ENCODE data around the gene ARID5B.

The ARID5B gene

GRCh38 chr10:61958805-61959204 is 57.3 kb downstream of the ARID5B start:
- no peak for TF ChIP-seq JUND (IDR thresholded peaks at IDR 0.05; ENCODE audit: low read depth)
- in situ Hi-C loops (cut with HindIII; ENCODE audit: low pct_unique_long_range_greater_than_20kb, low sequenced_read_pairs) = no loop called here

GRCh38 chr10:61959814-61960213 is 58.3 kb downstream of the ARID5B start:
- no peak for DNase-seq (ENCODE audit: low read depth in 1 of 2, low spot score in 1 of 2)
- in situ Hi-C loops (cut with HindIII; ENCODE audit: low pct_unique_long_range_greater_than_20kb, low sequenced_read_pairs) = no loop called here

More at GRCh38 chr10:61958805-61959204, 57.3 kb downstream of the ARID5B start:
- no peak for DNase-seq (ENCODE audit: low read depth in 1 of 2, low spot score in 1 of 2)

GRCh38 chr10:61960396-61961120 is 59.1 kb downstream of the ARID5B start:
- in situ Hi-C loops (cut with HindIII; ENCODE audit: low pct_unique_long_range_greater_than_20kb, low sequenced_read_pairs) = no loop called here
- no peak for DNase-seq (ENCODE audit: low read depth in 1 of 2, low spot score in 1 of 2)
- no peak for TF ChIP-seq JUND (IDR thresholded peaks at IDR 0.05; ENCODE audit: low read depth)

More at GRCh38 chr10:61959814-61960213, 58.3 kb downstream of the ARID5B start:
- TF ChIP-seq JUND (IDR thresholded peaks at IDR 0.05; ENCODE audit: low read depth) = no peak

- in situ Hi-C loops (cut with HindIII; ENCODE audit: low pct_unique_long_range_greater_than_20kb, low sequenced_read_pairs) = no loop called here
- no peak for DNase-seq (ENCODE audit: low read depth in 1 of 2, low spot score in 1 of 2)
- no peak for TF ChIP-seq JUND (IDR thresholded peaks at IDR 0.05; ENCODE audit: low read depth)
These were observed 59.8 kb downstream of the ARID5B start for GRCh38 chr10:61961278-61961677.

- TF ChIP-seq JUND (IDR thresholded peaks at IDR 0.05; ENCODE audit: low read depth) = no peak
- in situ Hi-C loops (cut with HindIII; ENCODE audit: low pct_unique_long_range_greater_than_20kb, low sequenced_read_pairs) = no loop called here
- no peak for DNase-seq (ENCODE audit: low read depth in 1 of 2, low spot score in 1 of 2)
These were observed 61.5 kb downstream of the ARID5B start for GRCh38 chr10:61962971-61963370.

- in situ Hi-C loops (cut with HindIII; ENCODE audit: low pct_unique_long_range_greater_than_20kb, low sequenced_read_pairs) = no loop called here
- TF ChIP-seq JUND (IDR thresholded peaks at IDR 0.05; ENCODE audit: low read depth) = no peak
- DNase-seq (ENCODE audit: low read depth in 1 of 2, low spot score in 1 of 2) = no peak
These were observed 62.2 kb downstream of the ARID5B start for GRCh38 chr10:61963669-61964058.

- no peak for TF ChIP-seq JUND (IDR thresholded peaks at IDR 0.05; ENCODE audit: low read depth)
- in situ Hi-C loops (cut with HindIII; ENCODE audit: low pct_unique_long_range_greater_than_20kb, low sequenced_read_pairs) = no loop called here
- no peak for DNase-seq (ENCODE audit: low read depth in 1 of 2, low spot score in 1 of 2)
These were observed 62.7 kb downstream of the ARID5B start for GRCh38 chr10:61964059-61964709.

- TF ChIP-seq JUND (IDR thresholded peaks at IDR 0.05; ENCODE audit: low read depth) = no peak
- in situ Hi-C loops (cut with HindIII; ENCODE audit: low pct_unique_long_range_greater_than_20kb, low sequenced_read_pairs) = no loop called here
- DNase-seq (ENCODE audit: low read depth in 1 of 2, low spot score in 1 of 2) = no peak
These were observed 63.6 kb downstream of the ARID5B start for GRCh38 chr10:61964949-61965702.

- no peak for DNase-seq (ENCODE audit: low read depth in 1 of 2, low spot score in 1 of 2)
- TF ChIP-seq JUND (IDR thresholded peaks at IDR 0.05; ENCODE audit: low read depth) = no peak
- in situ Hi-C loops (cut with HindIII; ENCODE audit: low pct_unique_long_range_greater_than_20kb, low sequenced_read_pairs) = no loop called here
These were observed 64.3 kb downstream of the ARID5B start for GRCh38 chr10:61965703-61966395.

- in situ Hi-C loops (cut with HindIII; ENCODE audit: low pct_unique_long_range_greater_than_20kb, low sequenced_read_pairs) = no loop called here
- DNase-seq (ENCODE audit: low read depth in 1 of 2, low spot score in 1 of 2) = peak in 1 of 2 experiments; percentile 39
- no peak for TF ChIP-seq JUND (IDR thresholded peaks at IDR 0.05; ENCODE audit: low read depth)
These were observed 65.8 kb downstream of the ARID5B start for GRCh38 chr10:61967298-61967697.

GRCh38 chr10:61970182-61971002 is 68.9 kb downstream of the ARID5B start:
- in situ Hi-C loops (cut with HindIII; ENCODE audit: low pct_unique_long_range_greater_than_20kb, low sequenced_read_pairs) = no loop called here
- DNase-seq (ENCODE audit: low read depth in 1 of 2, low spot score in 1 of 2) = peak in 1 of 2 experiments; percentile 57
- TF ChIP-seq JUND (IDR thresholded peaks at IDR 0.05; ENCODE audit: low read depth) = no peak

- TF ChIP-seq JUND (IDR thresholded peaks at IDR 0.05; ENCODE audit: low read depth) = no peak
- no peak for DNase-seq (ENCODE audit: low read depth in 1 of 2, low spot score in 1 of 2)
- in situ Hi-C loops (cut with HindIII; ENCODE audit: low pct_unique_long_range_greater_than_20kb, low sequenced_read_pairs) = no loop called here
These were observed 69.5 kb downstream of the ARID5B start for GRCh38 chr10:61971003-61971325.
